GM12891 (cell line): ENCODE measurements around the gene RPP38.

ENCODE experiments used
- DNase-seq: peaks from one replicate; pipeline ENCODE4 v3.0.0; 2011; ENCODE audit warnings: low spot score; ENCODE audit not compliant: insufficient read length
- FAIRE-seq: peaks from 2 replicates; lab custom pipeline; 2011; peaks lifted over from hg19 to GRCh38; lab: Jason Lieb, UNC
- PAX5 ChIP-seq: IDR thresholded peaks from 2 replicates; pipeline ENCODE4 v1.6.1; 2011; ENCODE audit warnings: low read length, moderate library complexity, mild to moderate bottlenecking; ENCODE audit not compliant: insufficient read depth, severe bottlenecking
- POLR2A ChIP-seq: IDR thresholded peaks from 2 replicates; pipeline ENCODE4 v1.6.1; 2011; ENCODE audit warnings: low read depth, low read length, control low read depth
- POLR2AphosphoS5 ChIP-seq: IDR thresholded peaks from 2 replicates; pipeline ENCODE4 v1.6.1; 2011; ENCODE audit warnings: low read depth, low read length, control low read depth
- POU2F2 ChIP-seq: IDR thresholded peaks from 2 replicates; pipeline ENCODE4 v1.6.1; 2011; ENCODE audit warnings: low read depth, mild to moderate bottlenecking, control low read depth, low read length, moderate library complexity
- SPI1 ChIP-seq: IDR thresholded peaks from 2 replicates; pipeline ENCODE4 v1.6.1; 2011; ENCODE audit warnings: low read depth, low read length, control low read depth
- TAF1 ChIP-seq: IDR thresholded peaks from 2 replicates; pipeline ENCODE4 v1.6.1; 2011; ENCODE audit warnings: low read depth, low read length, control low read depth

RPP38 gene

GRCh38 chr10:15072358-15072757, 24.8 kb upstream of the RPP38 start:
- DNase-seq (no peak), FAIRE-seq (no peak)
- TF ChIP-seq PAX5 (no peak), TAF1 (no peak), POLR2AphosphoS5 (no peak), SPI1 (no peak), POU2F2 (no peak), POLR2A (no peak)

DNA sequence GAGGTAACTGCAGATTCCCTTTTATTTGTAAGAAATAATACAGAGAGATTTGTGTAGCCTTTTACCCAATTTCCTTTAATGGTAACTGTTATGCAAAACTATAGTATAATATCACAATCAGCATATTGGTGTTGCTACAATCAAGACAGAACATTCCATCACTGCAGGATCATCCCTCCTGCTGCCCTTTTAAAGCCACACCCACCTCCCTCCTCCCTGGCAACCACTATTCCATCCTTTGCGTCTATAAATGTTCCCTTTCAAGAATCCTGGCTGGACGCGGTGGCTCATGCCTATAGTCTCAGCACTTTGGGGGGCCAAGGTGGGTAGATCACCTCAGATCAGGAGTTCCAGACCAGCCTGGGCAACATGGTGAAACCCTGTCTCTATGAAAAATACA, 21.7 kb upstream of the RPP38 start:
- DNase-seq = no peak
- TF ChIP-seq POU2F2 = no peak
- no peak for TF ChIP-seq POLR2AphosphoS5
- TF ChIP-seq POLR2A = no peak
- TF ChIP-seq PAX5 = no peak
- no peak for TF ChIP-seq SPI1
- no peak for TF ChIP-seq TAF1
- no peak for FAIRE-seq

DNA sequence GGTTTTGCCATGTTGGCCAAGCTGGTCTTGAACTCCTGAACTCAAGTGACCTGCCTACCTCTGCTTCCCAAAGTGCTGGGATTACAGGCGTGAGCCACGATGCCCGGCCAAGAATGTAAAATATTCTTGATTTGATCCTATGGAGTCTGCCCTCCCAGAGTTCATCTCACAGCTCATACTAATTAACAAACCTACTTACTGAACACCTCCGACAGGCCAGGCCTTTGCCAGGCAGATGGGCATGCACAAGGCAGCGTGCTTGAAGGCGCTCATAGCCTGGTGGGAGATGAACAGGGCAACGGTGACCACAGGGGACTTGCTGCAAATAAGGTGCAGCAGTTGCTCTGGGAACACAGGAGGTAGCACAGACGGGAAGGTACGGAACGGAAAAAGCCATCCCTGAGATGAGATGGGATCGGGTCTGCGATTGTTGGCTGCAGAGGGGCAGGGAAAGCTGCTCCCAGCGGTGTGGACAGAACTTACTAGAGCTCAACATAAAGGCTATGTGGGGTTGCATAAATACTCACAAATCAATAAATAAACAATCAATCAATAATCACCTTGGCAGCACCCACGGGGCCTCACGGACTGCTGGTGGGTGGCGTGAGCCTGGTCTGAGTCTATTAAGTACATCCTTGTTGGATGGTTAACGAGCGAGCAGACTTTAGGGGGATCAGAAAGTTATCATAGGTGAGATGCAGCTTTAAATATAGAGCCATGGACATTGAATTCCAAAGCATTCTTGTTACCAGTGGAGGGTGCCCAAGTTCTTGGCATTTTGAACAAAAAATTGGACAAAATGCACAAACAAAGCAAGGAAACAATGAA, 13.3 kb upstream of the RPP38 start:
- DNase-seq (no peak), FAIRE-seq (no peak)
- TF ChIP-seq POU2F2 (no peak), SPI1 (no peak), POLR2AphosphoS5 (no peak), TAF1 (no peak), PAX5 (no peak), POLR2A (no peak)

DNA sequence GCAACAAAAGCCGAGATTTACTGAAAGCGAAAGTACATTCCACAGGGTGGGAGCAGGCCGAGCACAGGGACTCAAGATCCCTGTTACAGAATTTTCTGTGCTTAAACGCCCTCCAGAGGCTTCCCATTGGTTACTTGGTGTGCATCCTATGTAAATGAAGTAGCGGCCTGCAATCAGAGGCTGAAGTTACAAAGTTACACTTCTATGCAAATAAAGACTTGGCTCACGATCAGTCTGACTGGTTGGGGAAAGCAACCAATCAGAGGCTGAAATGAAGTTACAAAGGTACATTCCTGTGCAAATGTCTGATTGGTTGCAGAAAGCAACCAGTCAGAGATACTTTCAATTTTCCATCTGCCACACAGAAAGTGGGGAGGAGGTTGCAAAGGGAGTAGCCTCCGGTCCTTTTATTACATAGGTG, 12.6 kb upstream of the RPP38 start:
- no peak for DNase-seq
- no peak for FAIRE-seq
- TF ChIP-seq POLR2A = no peak
- TF ChIP-seq PAX5 = no peak
- no peak for TF ChIP-seq POLR2AphosphoS5
- TF ChIP-seq TAF1 = no peak
- no peak for TF ChIP-seq SPI1
- TF ChIP-seq POU2F2 = no peak

- FAIRE-seq (peak; percentile 96), DNase-seq (peak; percentile 93)
- TF ChIP-seq SPI1 (no peak), PAX5 (no peak), POLR2A (no peak), POLR2AphosphoS5 (no peak), TAF1 (no peak), POU2F2 (no peak)
Measured at GRCh38 chr10:15088428-15089261, 8.5 kb upstream of the RPP38 start, which contains the start of gene ACBD7. ACBD7 (minus strand) TSS chr10:15088776; CDS start chr10:15088728, 48 bp downstream.

DNA sequence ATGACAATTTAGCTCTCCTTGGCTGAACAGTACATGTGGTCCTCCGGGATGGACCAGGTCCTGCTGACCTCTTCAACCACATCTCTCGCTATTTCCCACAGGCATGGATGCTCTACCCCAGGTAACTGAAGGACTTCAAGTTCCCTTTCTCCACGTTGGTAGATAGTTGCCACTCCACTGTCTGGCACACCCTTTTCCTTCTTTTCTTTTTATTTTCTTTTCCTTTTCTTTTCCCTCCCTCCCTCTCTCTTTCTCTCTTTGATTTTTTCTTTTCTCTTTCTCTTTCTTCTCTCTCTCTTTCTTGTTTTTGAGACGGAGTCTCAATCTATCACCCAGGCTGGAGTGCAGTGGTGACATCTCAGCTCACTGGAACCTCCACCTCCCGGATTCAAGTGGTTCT, 5.7 kb upstream of the RPP38 start:
- DNase-seq = no peak
- TF ChIP-seq SPI1 = no peak
- no peak for FAIRE-seq

GRCh38 chr10:15092855-15093408, 4.2 kb upstream of the RPP38 start:
- TF ChIP-seq POLR2AphosphoS5 (no peak), TAF1 (no peak), SPI1 (no peak), POU2F2 (no peak)
- DNase-seq = no peak
- no peak for FAIRE-seq

GRCh38 chr10:15096661-15097010, 519 bp upstream of the RPP38 start:
- TF ChIP-seq POLR2A = no peak
- TF ChIP-seq POLR2AphosphoS5 = no peak
- TF ChIP-seq TAF1 = no peak
- no peak for TF ChIP-seq POU2F2
- TF ChIP-seq PAX5 = no peak
- DNase-seq = no peak
- no peak for FAIRE-seq

DNA sequence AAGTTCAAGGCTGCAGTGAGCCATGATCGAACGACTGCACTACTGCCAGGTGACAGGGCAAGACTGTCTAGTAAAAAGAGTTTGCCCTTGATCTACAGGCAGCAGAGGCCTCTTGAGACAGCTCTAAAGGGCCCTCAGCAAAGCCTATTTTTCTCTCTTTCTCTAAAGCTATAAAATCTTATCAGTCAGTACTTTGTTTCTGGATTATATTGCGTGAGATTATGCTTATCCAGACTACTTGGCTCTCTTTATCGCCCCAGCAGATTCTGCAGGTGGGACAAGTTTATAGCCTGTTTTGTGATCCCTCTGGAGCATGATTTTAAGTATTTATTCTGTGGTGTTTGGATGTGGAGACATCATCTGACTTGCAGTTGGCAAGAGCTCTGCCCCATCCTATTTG, 2.7 kb downstream of the RPP38 start:
- TF ChIP-seq PAX5 = no peak
- TF ChIP-seq POLR2AphosphoS5 = no peak
- no peak for TF ChIP-seq TAF1
- no peak for TF ChIP-seq SPI1
- no peak for TF ChIP-seq POU2F2
- no peak for TF ChIP-seq POLR2A
- DNase-seq (no peak), FAIRE-seq (no peak)
